K562 (cell line): ENCODE measurements around the gene CHKB. TPM values are rescaled to one million over a fixed set of nuclear protein-coding genes. Genes with fewer than 3 reads are reported as not detected.

Experiments
- ATAC-seq: fragments of 200-7000 bp; cut with Tn5 transposase; 3 replicates; pipeline ENCODE4 v1.9.1; 2020; ENCODE audit warnings: moderate library complexity
- BruUV-seq: library from RNA; stranded (reverse); fragments of 400-500 nt; replicated peaks from 2 replicates; lab custom pipeline; 2021; lab: Mats Ljungman, UMichigan
- CTCF ChIA-PET: fragments of 300-600 bp; formaldehyde crosslinking; extraction: SDS; loops from one replicate; lab custom pipeline; 2021; ENCODE audit warnings: low intra/inter-chr PET ratio; lab: Yijun Ruan, JAX
- POLR2A ChIA-PET: fragments of 300-600, 350-650 bp; sonication (Branson Sonifier 250); formaldehyde crosslinking; extraction: SDS; loops from one replicate; lab custom pipeline; 2021; ENCODE audit warnings: antibody characterized with exemption, inconsistent platforms; lab: Yijun Ruan, JAX
- DNase-seq, 4 experiments: peaks; one replicate each; pipeline versions ENCODE4 v3.0.0 to v3.0.0-alpha.2; 2011 to 2018; ENCODE audit warnings: low spot score in 3 of 4, mixed read lengths in 3 of 4; ENCODE audit errors: extremely low read depth in 1 of 4
- FAIRE-seq: peaks from 2 replicates; lab custom pipeline; 2011; peaks lifted over from hg19 to GRCh38; lab: Jason Lieb, UNC
- H2AFZ ChIP-seq: 2 replicates; pipeline ENCODE4 v1.6.0; 2011; ENCODE audit warnings: low read depth, low read length, control low read depth, inconsistent platforms
- H3K27ac ChIP-seq: fragments of 200-600 bp; 3 replicates; pipeline ENCODE4 v1.8.0; 2011; ENCODE audit warnings: low read depth, mild to moderate bottlenecking, control low read depth, inconsistent platforms, low read length, moderate library complexity, mixed read lengths; ENCODE audit errors: extremely low read depth
- H3K27me3 ChIP-seq, 2 experiments: fragments of 300-600 bp in 1 of 2; 2 replicates in 1 of 2; 3 replicates in 1 of 2; pipeline versions ENCODE4 v1.6.0 to v1.8.0; 2011; ENCODE audit warnings: inconsistent platforms in 2 of 2, low read length in 2 of 2, mild to moderate bottlenecking in 1 of 2, mixed read lengths in 1 of 2, moderate library complexity in 1 of 2; ENCODE audit not compliant: control insufficient read depth in 2 of 2, insufficient read depth in 2 of 2
- H3K36me3 ChIP-seq: fragments of 300-600 bp; 3 replicates; pipeline ENCODE4 v1.8.0; 2011; ENCODE audit warnings: mild to moderate bottlenecking, low read length, inconsistent platforms; ENCODE audit not compliant: control insufficient read depth, insufficient read depth
- H3K4me1 ChIP-seq, 2 experiments: fragments of 200-600 bp in 1 of 2; replicated peaks in 1 of 2; 2 replicates in 1 of 2; 3 replicates in 1 of 2; pipeline versions ENCODE4 v1.5.1 to v1.8.0; 2011; ENCODE audit warnings: inconsistent platforms in 2 of 2, low read length in 2 of 2, mild to moderate bottlenecking in 1 of 2, mixed read lengths in 1 of 2, moderate library complexity in 1 of 2; ENCODE audit not compliant: control insufficient read depth in 2 of 2, insufficient read depth in 2 of 2
- H3K4me2 ChIP-seq: 2 replicates; pipeline ENCODE4 v1.6.1; 2011; ENCODE audit warnings: low read length, control low read depth, inconsistent platforms, mixed read lengths; ENCODE audit not compliant: insufficient read depth
- H3K4me3 ChIP-seq: fragments of 200-600 bp; sonication (generic), shearing (Covaris generic); 2 replicates; pipeline ENCODE4 v1.5.1; 2016; ENCODE audit warnings: control low read depth, inconsistent platforms
- H3K79me2 ChIP-seq: fragments of 200-600 bp; 3 replicates; pipeline ENCODE4 v1.8.0; 2011; ENCODE audit warnings: low read length, inconsistent platforms; ENCODE audit not compliant: control insufficient read depth, insufficient read depth
- H3K9ac ChIP-seq, 2 experiments: 2 replicates each; pipeline versions ENCODE4 v1.6.0 to v1.6.1; 2011; ENCODE audit warnings: low read depth in 2 of 2, low read length in 2 of 2, control low read depth in 1 of 2, inconsistent platforms in 1 of 2, mild to moderate bottlenecking in 1 of 2, mixed read lengths in 1 of 2; ENCODE audit not compliant: insufficient read depth in 1 of 2
- H3K9me1 ChIP-seq: one replicate; pipeline ENCODE4 v1.6.0; 2011; ENCODE audit warnings: inconsistent platforms, mild to moderate bottlenecking, low read length, moderate library complexity; ENCODE audit not compliant: control insufficient read depth, insufficient read depth
- H3K9me3 ChIP-seq: replicated peaks from 2 replicates; pipeline ENCODE4 v1.5.1; 2011; ENCODE audit warnings: low read depth, low read length, inconsistent platforms; ENCODE audit not compliant: control insufficient read depth, insufficient read depth
- H4K20me1 ChIP-seq: replicated peaks from 2 replicates; pipeline ENCODE4 v1.6.1; 2011; ENCODE audit warnings: low read length, inconsistent platforms, mixed read lengths; ENCODE audit not compliant: control insufficient read depth, insufficient read depth
- GATA2 ChIP-seq: sonication (generic); formaldehyde crosslinking; IDR thresholded peaks from 2 replicates; pipeline ENCODE4 v1.4.0; 2020; ENCODE audit warnings: mild to moderate bottlenecking, missing genetic modification reagents
- MED1 ChIP-seq: sonication (generic); formaldehyde crosslinking; IDR thresholded peaks from 2 replicates; pipeline ENCODE4 v1.8.1; 2023; ENCODE audit warnings: missing genetic modification reagents, borderline replicate concordance
- SETDB1 ChIP-seq: IDR thresholded peaks from one replicate; pipeline ENCODE4 v1.6.1; 2012; ENCODE audit warnings: low read length, control low read depth, inconsistent platforms
- ZC3H11A ChIP-seq: IDR thresholded peaks from 2 replicates; pipeline ENCODE4 v1.6.1; 2012; ENCODE audit warnings: low read depth, low read length, improper control_type of control experiment
- ZNF695 ChIP-seq: fragments of 450-650 bp; formaldehyde crosslinking; IDR thresholded peaks from 2 replicates; pipeline ENCODE4 v1.4.0; 2020; ENCODE audit warnings: mild to moderate bottlenecking, moderate library complexity
- WGBS: fragments of 100-300 bp; shearing (Covaris generic); methylation state at CpG from one replicate; pipeline ENCODE4 v1.1.6; 2016; ENCODE audit warnings: low coverage, mixed read lengths; ENCODE audit not compliant: insufficient coverage; ENCODE audit errors: missing lambda C conversion rate; 5-methylcytosine and 5-hydroxymethylcytosine counted together
- in situ Hi-C: fragments of 300-500 bp; cut with MboI; formaldehyde crosslinking; loops from 4 replicates; pipeline ENCODE4 v1.15.0; 2018; ENCODE audit warnings: inconsistent platforms, mixed read lengths
- intact Hi-C: fragments of 100-400 bp; cut with micrococcal nuclease; formaldehyde crosslinking; loops from 2 replicates; pipeline ENCODE4 v1.14.2; 2022
- polyA plus RNA-seq, 8 experiments: library from polyadenylated mRNA; depleted of rRNA in 4 of 8; stranded (reverse) in 5 of 8; unstranded in 3 of 8; fragments of >200 nt; fragmentation: Nextera tagmentation in 2 of 8; fragmentation: Illumina TruSeq in 1 of 8; extraction: Ambion mirVana in 2 of 8; extraction: Trizol in 1 of 8; gene quantifications; 2 replicates each; pipeline versions ENCODE4 v1.2.1 to v1.2.3, GENCODE V29; 2011 to 2014; ENCODE audit warnings: inconsistent platforms in 1 of 8, missing spikeins in 1 of 8
- total RNA-seq, 7 experiments: library from RNA; depleted of rRNA in 6 of 7; stranded (reverse); fragments of >200 nt in 6 of 7; fragmentation: Illumina TruSeq in 2 of 7; extraction: Trizol in 2 of 7; gene quantifications; 2 replicates each; pipeline versions ENCODE4 v1.2.1 to v1.2.3, GENCODE V29; 2011 to 2021; ENCODE audit warnings: low replicate concordance in 1 of 7
- TF ChIP-seq, protein P1 (sequence below): IDR thresholded peaks from 3 replicates; pipeline ENCODE4 v1.6.1; 2011; ENCODE audit warnings: borderline replicate concordance, mild to moderate bottlenecking; ENCODE audit not compliant: insufficient read length, insufficient read depth

The CHKB gene
- total and polyA plus RNA-seq, 9 of the 15 experiments (the other 6 are each of a cell fraction or from before 2014, with no cell fraction given), result 2.7 to 31.0 (median 11.0) TPM

DNA sequence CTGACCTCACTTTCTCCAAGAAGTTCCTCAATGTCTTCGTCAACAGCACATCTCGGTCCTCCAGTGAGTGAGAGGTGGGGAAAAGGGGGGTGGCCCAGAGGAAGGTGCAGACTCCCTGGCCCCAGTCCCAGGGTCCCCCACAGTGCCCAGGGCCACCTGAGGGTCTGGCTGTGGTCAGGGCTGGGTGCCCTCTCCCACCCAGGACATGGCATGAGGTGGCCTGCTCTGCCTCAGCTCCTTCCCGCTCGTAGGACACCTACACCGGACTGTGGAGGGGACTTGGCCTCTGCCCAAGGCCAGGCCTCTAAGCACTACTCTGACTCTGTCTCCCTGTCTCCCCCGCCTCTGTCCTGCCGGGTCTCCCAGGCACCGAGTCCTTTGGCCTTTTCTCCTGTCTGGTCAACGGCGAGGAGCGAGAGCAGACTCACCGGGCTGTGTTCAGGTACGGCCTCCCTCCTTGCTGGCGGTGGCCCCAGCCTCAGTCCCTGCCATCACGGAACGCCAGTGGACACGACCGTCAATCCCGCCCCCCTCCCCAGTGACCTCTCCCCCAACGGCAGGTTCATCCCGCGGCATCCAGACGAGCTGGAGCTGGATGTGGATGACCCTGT is 22.5 kb upstream of the CHKB start:
- TF ChIP-seq ZC3H11A (no peak), MED1 (no peak), SETDB1 (no peak), GATA2 (CRISPR knock-in tag) (no peak), ZNF695 (CRISPR knock-in tag) (no peak)
- TF ChIP-seq, protein P1, sequence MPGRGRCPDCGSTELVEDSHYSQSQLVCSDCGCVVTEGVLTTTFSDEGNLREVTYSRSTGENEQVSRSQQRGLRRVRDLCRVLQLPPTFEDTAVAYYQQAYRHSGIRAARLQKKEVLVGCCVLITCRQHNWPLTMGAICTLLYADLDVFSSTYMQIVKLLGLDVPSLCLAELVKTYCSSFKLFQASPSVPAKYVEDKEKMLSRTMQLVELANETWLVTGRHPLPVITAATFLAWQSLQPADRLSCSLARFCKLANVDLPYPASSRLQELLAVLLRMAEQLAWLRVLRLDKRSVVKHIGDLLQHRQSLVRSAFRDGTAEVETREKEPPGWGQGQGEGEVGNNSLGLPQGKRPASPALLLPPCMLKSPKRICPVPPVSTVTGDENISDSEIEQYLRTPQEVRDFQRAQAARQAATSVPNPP, result no peak
- DNase-seq (no peak), ATAC-seq (no peak), FAIRE-seq (no peak)
- no peaks in the 10 kb centered on the region for H3K9me1 ChIP-seq
- peaks cover 0 to 14% of the 10 kb centered on the region in 2 experiments; a peak in 2 of 5 replicates for H3K4me1 ChIP-seq
- H2AFZ ChIP-seq, result no peak overlapping the region
- H3K9ac ChIP-seq, result no peak overlapping the region
- BruUV-seq, result no TSS peak
- 14% methylated on average over 4 of the region's 23 CpGs for WGBS
- CTCF ChIA-PET, result no interaction called here
- intact Hi-C loops (no loop called here), in situ Hi-C loops (no loop called here)
- POLR2A ChIA-PET, result no interaction called here
- H3K4me2 ChIP-seq, result no peak overlapping the region
- H4K20me1 ChIP-seq, result no peaks in the 10 kb centered on the region
- H3K4me3 ChIP-seq, result no peak overlapping the region
- no peaks in the 10 kb centered on the region for H3K36me3 ChIP-seq
- H3K27me3 ChIP-seq, result peaks cover 20 to 75% of the 10 kb centered on the region in 2 experiments
- H3K27ac ChIP-seq, result no peak overlapping the region
- no peaks in the 10 kb centered on the region for H3K9me3 ChIP-seq
- no peaks in the 10 kb centered on the region for H3K79me2 ChIP-seq
